HG03135 (cell line): ENCODE data around the gene LLPH.

Experiments
- ATAC-seq: cut with Tn5 transposase; IDR thresholded peaks from one replicate; pipeline ENCODE4 v1.9.1; 2021; ENCODE audit warnings: mild to moderate bottlenecking, moderate library complexity; ENCODE audit not compliant: unreplicated experiment

The LLPH gene

DNA sequence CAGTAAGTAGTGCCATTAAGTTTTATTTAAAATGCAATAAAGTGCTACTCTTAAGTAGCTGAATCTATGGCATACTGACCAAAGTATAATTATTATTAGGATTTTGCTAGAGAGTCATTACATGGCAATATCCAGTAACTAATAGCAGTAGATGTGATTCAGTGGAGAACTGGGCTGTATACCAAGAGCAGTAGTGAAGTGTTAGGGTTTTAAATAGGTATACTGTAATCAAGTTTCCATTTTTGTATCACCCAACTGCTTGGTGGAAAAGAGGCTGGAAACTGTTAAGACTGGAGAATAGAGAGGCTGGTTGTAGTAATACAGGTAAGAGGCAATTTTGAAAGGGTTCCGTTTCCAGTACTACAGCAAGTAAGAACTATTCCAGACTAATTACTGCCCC, 13.3 kb upstream of the LLPH start:
- ATAC-seq = no peak

- ATAC-seq = no peak
Observed at GRCh38 chr12:66142826-66143225, 12.3 kb upstream of the LLPH start.

GRCh38 chr12:66141299-66141698, 10.7 kb upstream of the LLPH start:
- ATAC-seq = no peak

- ATAC-seq = no peak
Observed at GRCh38 chr12:66140731-66141130, 10.2 kb upstream of the LLPH start.

DNA sequence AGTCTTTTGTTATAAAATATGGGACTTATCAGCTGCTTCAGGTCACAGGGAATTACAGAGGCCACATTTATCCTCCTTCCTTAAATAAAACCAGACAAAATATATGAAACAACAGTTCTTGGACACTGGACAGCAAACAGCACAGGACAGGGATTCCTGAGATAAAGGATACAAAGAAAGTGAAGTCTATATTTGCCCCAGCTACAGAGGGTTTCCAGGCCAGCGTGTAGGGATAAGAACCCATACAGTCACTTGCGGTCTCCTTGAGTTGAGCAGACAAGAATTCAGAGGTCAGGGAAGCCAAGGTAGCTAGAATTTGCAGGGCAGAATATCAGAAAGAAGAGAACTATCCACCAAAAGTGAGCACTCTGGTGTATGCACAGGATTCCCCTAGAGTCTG, 8.8 kb upstream of the LLPH start:
- no peak for ATAC-seq

DNA sequence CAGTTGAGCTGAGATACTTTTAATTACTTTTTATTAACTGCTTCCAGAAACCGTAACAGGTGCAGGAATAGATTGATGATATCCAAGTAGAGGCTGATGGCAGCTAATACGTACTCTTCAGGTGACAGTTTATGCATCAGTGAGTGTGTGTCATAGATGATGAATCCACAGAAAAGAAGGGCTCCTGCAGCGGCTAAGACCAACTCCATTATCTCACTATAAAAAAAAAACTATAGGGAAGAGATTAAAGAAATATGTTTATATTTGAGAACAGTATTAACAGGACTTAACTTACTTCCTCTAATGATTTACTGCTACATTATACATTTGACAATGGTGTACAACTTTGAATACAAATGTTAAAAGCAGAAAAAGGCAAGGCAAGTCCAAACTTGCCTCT, 7.4 kb upstream of the LLPH start:
- ATAC-seq = no peak

DNA sequence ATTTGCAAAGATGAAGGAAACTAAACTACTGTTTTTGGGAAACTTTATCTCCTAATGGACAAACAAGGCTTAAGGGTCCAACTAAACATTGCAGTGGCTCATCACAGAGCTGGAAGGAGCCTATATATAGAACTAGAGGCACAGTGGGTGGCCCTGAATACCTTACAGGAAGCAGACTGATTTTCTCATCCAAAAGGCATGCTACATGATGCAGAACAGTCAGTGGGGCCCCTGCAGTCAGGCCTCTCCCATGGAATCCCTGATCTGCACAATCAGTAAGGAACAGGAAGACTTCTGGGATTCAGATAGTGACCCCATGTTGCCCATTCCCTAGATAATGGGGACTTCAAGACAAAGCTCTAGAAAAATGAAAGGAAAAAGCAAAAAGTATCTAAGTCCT, 1.9 kb upstream of the LLPH start:
- no peak for ATAC-seq

- ATAC-seq = no peak
Observed at GRCh38 chr12:66131067-66131688, 628 bp upstream of the LLPH start.

DNA sequence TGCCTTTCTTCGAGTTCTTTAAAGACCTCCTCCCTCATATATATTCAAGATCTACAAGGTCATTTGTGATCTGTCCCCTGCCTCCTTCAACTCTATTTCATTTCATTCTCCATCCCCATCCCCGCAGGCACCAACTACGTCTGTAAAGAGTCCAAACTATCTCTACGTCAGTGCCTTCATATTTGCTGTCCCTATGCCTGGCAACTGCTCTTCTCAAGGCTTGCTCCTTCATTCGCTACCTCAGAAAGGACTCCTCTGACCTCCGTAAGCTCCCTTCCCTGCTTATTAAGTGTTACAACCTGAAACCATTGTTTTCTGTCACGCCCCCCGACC, 650 bp downstream of the LLPH start:
- peak; percentile 14 for ATAC-seq

GRCh38 chr12:66127650-66128049, 2.9 kb downstream of the LLPH start:
- no peak for ATAC-seq

- ATAC-seq = no peak
Observed at GRCh38 chr12:66120477-66120876, 10.1 kb downstream of the LLPH start.

DNA sequence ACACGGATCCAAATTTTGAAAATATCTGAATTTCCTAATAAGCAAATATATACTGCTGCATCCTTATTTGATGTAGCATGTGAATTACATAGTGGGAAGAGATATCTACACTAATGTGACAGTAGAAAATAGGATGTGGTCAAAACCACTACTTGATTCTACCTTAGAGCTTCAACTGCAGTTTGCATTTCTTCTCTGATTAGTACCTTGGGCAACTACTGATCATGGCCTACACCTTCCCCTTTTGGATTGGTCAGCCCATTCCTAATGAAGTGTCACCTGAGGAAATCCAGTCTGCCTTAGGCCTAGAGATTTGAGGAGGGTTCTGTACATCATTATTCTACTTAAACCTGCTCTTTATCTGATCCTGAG, 10.7 kb downstream of the LLPH start:
- ATAC-seq = peak; percentile 57

DNA sequence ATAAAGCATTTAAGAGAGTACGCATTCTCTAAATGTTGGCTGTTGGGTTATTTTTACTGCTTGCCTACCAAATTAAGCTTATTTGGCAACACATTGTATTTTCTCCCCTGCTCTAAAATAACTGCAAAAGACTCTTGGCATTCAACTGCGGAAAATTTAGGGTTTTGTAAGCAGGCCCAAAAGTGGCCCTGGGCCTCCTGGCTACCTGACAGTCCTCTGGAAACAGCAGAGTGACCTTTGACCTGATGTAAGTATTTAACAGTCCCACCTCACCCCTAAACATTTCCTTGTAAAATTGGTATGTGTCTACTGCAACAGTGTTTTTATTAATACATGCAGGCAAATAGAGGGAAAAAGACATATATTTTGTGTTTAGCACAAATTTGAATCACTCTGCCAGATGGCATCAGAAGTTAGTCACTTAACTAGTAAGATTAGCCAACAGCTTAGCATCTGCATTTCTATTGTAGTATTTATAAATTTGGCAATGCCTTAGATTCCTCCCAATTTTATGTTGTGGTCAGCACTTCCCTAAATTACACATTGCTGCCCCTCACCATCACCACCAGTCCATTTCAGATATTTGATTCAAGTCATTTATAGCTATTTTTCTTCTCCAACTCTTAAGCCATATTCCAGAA, 11.2 kb downstream of the LLPH start:
- no peak for ATAC-seq

- no peak for ATAC-seq
Observed at GRCh38 chr12:66118240-66118891, 12.2 kb downstream of the LLPH start.

DNA sequence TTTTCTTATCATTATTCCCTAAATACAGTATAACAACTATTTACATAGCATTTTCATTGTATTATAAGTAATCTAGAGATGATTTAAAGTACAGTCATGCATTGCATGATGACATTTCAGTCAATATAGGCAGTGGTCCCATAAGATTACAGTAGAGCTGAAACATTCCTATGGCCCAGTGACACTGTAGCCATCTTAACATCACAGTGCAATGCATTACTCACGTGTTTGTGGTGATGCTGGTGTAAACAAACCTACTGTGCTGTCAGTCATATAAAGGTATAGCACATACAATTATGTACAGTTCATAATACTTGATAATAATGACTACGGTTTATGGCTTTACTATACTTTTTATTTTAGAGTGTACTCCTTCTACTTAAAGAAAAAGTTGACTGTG, 13.3 kb downstream of the LLPH start:
- no peak for ATAC-seq

- ATAC-seq = no peak
Observed at GRCh38 chr12:66115071-66115600, 15.4 kb downstream of the LLPH start.

DNA sequence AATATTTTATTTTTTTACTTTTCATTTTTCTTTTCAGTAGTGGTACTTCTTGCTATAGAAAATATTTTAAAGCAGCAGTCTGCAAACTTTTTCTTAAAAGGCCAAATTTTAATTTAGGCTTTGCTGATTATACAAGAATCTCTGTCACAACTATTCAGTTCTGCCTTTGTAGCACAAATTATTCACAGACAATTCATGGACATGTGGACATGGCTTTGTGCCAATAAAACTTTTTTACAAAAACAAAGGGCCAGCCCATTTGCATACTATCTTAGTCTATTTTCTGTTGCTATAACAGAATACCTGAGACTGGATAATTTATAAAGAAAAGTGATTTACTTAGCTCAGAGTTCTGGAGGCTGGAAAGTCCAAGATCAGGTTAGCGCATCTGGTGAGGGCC, 17.1 kb downstream of the LLPH start:
- no peak for ATAC-seq

DNA sequence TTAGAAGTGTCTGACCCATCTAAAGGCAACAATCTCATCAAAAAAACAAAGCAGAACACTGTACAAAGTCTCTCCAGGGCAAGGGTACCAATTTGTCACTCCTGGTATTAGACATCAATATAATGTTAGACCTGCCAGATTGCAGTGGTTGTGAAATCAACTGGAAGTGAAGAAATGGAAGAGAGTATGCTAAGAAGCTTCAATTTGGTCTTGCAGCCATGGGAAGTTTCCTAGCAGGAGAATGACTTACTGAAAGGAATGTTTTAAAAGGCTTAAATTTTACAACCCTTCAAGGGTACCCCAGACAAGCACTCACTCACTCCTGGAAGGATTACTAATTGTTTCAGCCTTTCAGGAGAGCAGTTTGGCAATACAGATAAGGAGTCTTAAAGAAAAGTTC, 18.9 kb downstream of the LLPH start:
- ATAC-seq = no peak

DNA sequence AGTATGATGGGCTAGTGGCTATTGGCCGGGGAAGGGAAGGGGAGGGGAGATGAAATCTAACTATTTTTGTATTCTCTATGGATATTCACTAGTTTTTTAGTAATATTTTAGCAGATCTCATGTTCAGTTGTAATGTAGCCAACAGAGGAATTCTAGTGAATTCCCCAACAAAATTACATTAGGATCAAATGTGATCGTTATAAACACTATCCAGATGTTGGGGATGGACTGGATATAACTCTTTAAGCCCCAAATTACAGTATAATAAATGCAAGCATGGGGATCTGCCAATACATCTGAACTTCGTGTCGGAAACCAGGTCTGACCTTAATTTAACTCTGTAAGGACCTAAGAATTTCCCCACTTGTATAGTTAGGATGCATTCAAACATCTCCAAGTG, 21.5 kb downstream of the LLPH start:
- no peak for ATAC-seq

- ATAC-seq = no peak
Observed at GRCh38 chr12:66108386-66108785, 22.2 kb downstream of the LLPH start.

GRCh38 chr12:66107451-66107915, 23.1 kb downstream of the LLPH start:
- ATAC-seq = peak; percentile 89
